ENCODE measurements around the gene TSHZ3.

The TSHZ3 gene

DNA sequence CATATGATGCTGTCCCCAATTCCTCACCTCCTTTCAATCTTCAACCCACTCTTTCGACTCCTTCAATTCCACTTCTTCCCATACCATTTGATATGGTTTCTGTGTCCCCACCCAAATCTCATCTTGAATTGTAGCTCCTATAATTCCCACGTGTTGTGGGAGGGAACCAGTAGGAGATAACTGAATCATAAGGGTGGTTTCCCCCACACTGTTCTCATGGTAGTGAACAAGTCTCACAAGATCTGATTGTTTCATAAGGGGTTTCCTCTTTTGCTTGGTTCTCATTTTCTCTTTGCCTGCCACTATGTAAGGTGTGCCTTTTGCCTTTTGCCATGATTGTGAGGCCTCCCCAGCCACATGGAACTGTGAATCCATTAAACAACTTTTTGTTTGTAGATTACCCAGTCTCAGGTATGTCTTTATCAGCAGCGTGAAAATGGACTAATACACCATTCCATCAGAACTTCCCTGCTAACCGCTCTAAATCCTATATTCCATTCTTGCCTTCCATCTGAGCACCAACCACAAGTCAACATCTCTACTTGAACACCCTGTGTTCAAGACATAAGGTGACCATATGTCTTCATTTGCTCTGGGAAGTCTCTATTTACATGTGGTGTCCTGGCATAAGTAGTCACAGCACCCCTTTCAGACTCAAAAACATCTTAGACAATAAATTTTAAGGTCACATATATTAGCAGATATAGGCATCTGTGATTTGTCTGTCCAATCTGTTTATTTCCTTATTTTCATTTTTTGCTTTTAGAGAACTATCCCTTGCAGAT lies 122.9 kb downstream of the TSHZ3 start:
- H3K4me3 ChIP-seq (ENCODE audit: low read depth, low read length), result no peak overlapping the region
- no peak for DNase-seq (ENCODE audit: low read depth)
- TF ChIP-seq, protein P1, sequence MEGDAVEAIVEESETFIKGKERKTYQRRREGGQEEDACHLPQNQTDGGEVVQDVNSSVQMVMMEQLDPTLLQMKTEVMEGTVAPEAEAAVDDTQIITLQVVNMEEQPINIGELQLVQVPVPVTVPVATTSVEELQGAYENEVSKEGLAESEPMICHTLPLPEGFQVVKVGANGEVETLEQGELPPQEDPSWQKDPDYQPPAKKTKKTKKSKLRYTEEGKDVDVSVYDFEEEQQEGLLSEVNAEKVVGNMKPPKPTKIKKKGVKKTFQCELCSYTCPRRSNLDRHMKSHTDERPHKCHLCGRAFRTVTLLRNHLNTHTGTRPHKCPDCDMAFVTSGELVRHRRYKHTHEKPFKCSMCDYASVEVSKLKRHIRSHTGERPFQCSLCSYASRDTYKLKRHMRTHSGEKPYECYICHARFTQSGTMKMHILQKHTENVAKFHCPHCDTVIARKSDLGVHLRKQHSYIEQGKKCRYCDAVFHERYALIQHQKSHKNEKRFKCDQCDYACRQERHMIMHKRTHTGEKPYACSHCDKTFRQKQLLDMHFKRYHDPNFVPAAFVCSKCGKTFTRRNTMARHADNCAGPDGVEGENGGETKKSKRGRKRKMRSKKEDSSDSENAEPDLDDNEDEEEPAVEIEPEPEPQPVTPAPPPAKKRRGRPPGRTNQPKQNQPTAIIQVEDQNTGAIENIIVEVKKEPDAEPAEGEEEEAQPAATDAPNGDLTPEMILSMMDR (IDR thresholded peaks at IDR 0.05; ENCODE audit: control insufficient read depth, extremely low read depth, insufficient read depth), result no peak
